Measurements from ENCODE around the gene PPCS. TPM values are rescaled to one million over a fixed set of nuclear protein-coding genes. Genes with fewer than 3 reads are reported as not detected.

Gene PPCS
- total RNA-seq, 1 experiment from 2014 or later, result 36.7 TPM

- Histone ChIP-seq H2BK12ac (ENCODE audit: insufficient read length, low read depth, low read length) (no peak overlapping the region), H3K27ac (ENCODE audit: insufficient read length, low read depth, low read length) (no peak overlapping the region), H2BK20ac (ENCODE audit: low read depth, low read length, poor library complexity, severe bottlenecking) (no peak overlapping the region), H3K18ac (ENCODE audit: insufficient read length, low read depth, low read length) (no peak overlapping the region), H2BK5ac (ENCODE audit: insufficient read length, low read length) (no peak overlapping the region), H3K4ac (ENCODE audit: low read depth, low read length) (no peak overlapping the region), H3K23me2 (ENCODE audit: insufficient read length, low read depth, low read length, poor library complexity, severe bottlenecking) (no peaks in the 10 kb centered on the region), H3K14ac (ENCODE audit: insufficient read depth, low read length) (no peak overlapping the region), H3K9ac (ENCODE audit: extremely low read depth, insufficient read length, low read length) (no peak overlapping the region), H2BK15ac (ENCODE audit: low read depth, low read length) (no peak overlapping the region), H3K79me1 (ENCODE audit: insufficient read depth, low read depth, low read length, poor library complexity, severe bottlenecking) (no peaks in the 10 kb centered on the region), H4K91ac (ENCODE audit: insufficient read length, low read depth, low read length) (no peak overlapping the region), H3K79me2 (ENCODE audit: insufficient read depth, low read length) (no peaks in the 10 kb centered on the region), H2AFZ (ENCODE audit: low read length) (no peak overlapping the region), H3K9me3 (ENCODE audit: control insufficient read depth, low read depth, low read length) (no peaks in the 10 kb centered on the region), H2AK5ac (ENCODE audit: insufficient read length, low read length) (no peak overlapping the region), H4K8ac (replicated peaks; ENCODE audit: insufficient read length, low read depth, low read length) (no peak overlapping the region), H3K27me3 (ENCODE audit: insufficient read depth, low read length) (no peaks in the 10 kb centered on the region), H3K56ac (ENCODE audit: insufficient read length, low read depth, low read length) (no peak overlapping the region), H3T11ph (ENCODE audit: low read length) (no peak overlapping the region), H3K4me1 (ENCODE audit: insufficient read depth, low read length) (peaks cover 9% of the 10 kb centered on the region; the same call in 1 of the 2 replicates), H2BK120ac (ENCODE audit: low read depth, low read length, poor library complexity, severe bottlenecking) (no peak overlapping the region), H3K23ac (ENCODE audit: insufficient read length, low read depth, low read length) (no peak overlapping the region), H3K4me2 (ENCODE audit: insufficient read depth, insufficient read length, low read length) (no peak overlapping the region), H4K20me1 (ENCODE audit: control insufficient read depth, insufficient read depth, insufficient read length) (no peaks in the 10 kb centered on the region), H4K5ac (ENCODE audit: insufficient read length, low read depth, low read length) (no peak overlapping the region)
- peaks cover 37 to 39% of the 10 kb centered on the region in 2 experiments for H3K4me1 Mint-ChIP-seq
- no peaks in the 10 kb centered on the region for H3K9me3 Mint-ChIP-seq
- no peak for DNase-seq
- H3K27me3 Mint-ChIP-seq (ENCODE audit: low read depth), result peaks cover 2% of the 10 kb centered on the region; the same call in 1 of the 2 replicates
- H3K4me3 Mint-ChIP-seq, result no peak overlapping the region
- no peak for TF ChIP-seq CTCF (conservative IDR thresholded peaks at IDR 0.05)
- no peak overlapping the region for H3K27ac Mint-ChIP-seq
- peaks cover 0 to 7% (median 0%) of the 10 kb centered on the region in 3 experiments; a peak in 5 of 7 replicates for H3K36me3 Mint-ChIP-seq (ENCODE audit: insufficient read depth in 1 of 3, low read depth in 3 of 3)
- WGBS (ENCODE audit: extremely low coverage, insufficient read length, low lambda C conversion rate), result no CpG with 5 or more reads among the region's 5 CpGs
These were observed 37.1 kb upstream of the PPCS start for GRCh38 chr1:42419126-42419821.
